Transverse colon (tissue), 4 donors: ENCODE results near the gene ZFHX2.

Experiments
- POLR2A ChIP-seq: fragments of 450-650 bp; IDR thresholded peaks from one replicate; pipeline ENCODE4 v1.6.1; 2016; ENCODE audit warnings: antibody characterized with exemption, mild to moderate bottlenecking, moderate library complexity
- POLR2AphosphoS5 ChIP-seq, 3 donors: sonication (generic); formaldehyde crosslinking; IDR thresholded peaks; one replicate each; pipeline ENCODE4 v1.6.1; 2016; ENCODE audit warnings: antibody characterized with exemption in 3 of 3
- TF ChIP-seq, protein P1 (sequence below), 5 experiments: fragments of 200-600 bp in 3 of 5; fragments of 450-650 bp in 2 of 5; sonication (generic) in 3 of 5; IDR thresholded peaks; 1 replicate in 2 of 5; 2 replicates in 3 of 5; pipeline ENCODE4 v1.5.1; 2016 to 2017; ENCODE audit warnings: antibody characterized with exemption in 5 of 5, inconsistent platforms in 3 of 5, mild to moderate bottlenecking in 2 of 5, moderate library complexity in 1 of 5

DNA sequence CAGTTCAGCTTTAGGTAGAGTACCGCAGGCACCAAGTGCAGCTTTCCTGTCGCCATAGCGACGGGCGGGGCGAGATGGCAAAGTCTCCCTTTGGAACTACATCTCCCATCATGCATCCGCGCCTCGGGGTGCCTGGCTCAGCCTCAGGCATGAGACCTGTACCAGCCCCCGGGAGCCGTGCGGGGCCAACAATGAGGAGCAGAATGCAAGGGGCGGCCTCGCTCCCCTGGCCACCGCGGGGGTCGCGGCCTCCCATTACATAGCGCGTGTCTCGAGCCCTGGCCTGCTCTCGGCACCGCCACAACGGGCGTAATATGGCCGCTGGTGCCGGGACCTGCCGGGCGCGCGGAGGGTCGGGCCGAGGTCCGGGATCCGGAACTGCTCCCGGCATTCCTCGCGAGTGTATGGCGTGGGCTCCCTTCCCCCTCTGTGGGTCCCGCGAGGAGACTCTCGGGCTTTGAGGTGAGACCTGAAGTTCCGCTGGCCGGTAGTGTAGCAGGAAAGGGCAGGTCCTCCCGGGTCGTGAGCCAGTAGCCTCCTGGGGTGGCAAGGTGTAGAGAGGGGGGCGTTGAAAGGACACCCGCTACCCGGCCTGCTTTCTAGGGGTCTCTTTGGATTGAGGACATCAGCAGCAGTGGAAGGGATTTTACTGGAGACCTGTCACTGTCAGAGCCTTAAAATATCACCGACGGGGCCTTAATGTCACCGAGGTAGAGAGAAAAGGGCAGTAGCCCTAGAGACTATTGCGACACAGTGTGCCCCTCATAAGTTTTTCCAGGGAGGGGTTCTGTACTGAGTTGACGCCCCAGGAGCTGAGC is 4.5 kb upstream of the ZFHX2 start, which contains the start of gene THTPA:
- TF ChIP-seq, protein P1, sequence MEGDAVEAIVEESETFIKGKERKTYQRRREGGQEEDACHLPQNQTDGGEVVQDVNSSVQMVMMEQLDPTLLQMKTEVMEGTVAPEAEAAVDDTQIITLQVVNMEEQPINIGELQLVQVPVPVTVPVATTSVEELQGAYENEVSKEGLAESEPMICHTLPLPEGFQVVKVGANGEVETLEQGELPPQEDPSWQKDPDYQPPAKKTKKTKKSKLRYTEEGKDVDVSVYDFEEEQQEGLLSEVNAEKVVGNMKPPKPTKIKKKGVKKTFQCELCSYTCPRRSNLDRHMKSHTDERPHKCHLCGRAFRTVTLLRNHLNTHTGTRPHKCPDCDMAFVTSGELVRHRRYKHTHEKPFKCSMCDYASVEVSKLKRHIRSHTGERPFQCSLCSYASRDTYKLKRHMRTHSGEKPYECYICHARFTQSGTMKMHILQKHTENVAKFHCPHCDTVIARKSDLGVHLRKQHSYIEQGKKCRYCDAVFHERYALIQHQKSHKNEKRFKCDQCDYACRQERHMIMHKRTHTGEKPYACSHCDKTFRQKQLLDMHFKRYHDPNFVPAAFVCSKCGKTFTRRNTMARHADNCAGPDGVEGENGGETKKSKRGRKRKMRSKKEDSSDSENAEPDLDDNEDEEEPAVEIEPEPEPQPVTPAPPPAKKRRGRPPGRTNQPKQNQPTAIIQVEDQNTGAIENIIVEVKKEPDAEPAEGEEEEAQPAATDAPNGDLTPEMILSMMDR (IDR thresholded peaks at IDR 0.05): peak in 1 of 5 experiments; percentile 11
- TF ChIP-seq POLR2AphosphoS5 (IDR thresholded peaks at IDR 0.05) (peak; percentile 44 to 76 (median 61)), POLR2A (peak; percentile 50)
